Middle frontal gyrus (tissue), 1 donor: ENCODE results near the gene NR2E1.

Experiments used
- DNase-seq: peaks from one replicate; pipeline ENCODE4 v3.0.0-alpha.2; 2015; ENCODE audit warnings: low spot score; ENCODE audit errors: extremely low spot score

NR2E1 gene

DNA sequence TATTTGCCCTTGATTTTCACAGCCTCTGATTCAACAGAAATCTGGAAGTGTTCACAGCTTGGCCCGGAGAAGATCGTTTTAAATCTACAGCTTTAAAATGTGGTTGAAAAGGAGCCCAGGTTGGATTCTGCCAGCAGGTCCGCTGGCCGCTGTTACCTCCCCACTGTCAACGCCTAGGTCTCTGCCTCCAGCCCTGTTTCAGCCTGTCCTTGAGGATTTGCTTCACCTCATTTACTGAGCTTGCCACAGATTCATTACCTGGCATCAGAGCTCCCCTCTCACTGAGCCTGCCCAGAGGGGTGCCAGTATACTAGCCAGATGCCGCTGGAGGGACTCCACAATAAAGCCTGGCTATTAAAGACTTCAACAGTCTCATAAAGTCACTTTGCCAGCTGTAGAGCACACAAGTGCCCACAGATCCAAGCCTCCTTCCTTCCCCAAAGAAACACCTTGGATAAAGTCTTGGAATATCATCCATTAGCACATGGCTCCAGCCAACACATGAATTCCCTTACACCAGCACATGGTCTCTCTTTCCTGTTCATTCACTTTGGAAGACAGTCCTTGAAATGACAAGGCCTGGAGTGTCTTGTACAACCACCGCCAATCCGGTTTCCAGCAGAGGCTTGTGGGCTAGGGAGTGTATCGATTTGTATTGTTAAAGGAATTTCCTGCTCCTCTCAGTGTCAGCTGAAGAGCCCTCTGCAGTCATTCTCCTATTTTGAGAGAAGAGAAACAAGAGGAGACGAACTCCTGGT is 9.5 kb upstream of the NR2E1 start:
- no peak for DNase-seq

DNA sequence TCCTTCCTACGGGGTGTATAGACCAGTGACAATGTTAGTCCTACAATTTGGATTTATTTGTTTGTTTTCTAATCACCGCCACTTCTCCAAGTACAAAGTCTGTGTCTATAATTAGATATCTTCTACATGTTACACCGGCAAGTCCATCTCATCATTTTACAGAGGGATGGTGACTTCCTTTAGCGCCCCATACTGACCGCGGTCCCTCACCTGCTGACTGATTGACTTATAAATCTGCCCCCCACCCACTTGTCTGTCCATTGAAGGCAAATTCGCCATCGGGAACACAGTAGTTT is 8.9 kb upstream of the NR2E1 start:
- DNase-seq, result no peak

DNA sequence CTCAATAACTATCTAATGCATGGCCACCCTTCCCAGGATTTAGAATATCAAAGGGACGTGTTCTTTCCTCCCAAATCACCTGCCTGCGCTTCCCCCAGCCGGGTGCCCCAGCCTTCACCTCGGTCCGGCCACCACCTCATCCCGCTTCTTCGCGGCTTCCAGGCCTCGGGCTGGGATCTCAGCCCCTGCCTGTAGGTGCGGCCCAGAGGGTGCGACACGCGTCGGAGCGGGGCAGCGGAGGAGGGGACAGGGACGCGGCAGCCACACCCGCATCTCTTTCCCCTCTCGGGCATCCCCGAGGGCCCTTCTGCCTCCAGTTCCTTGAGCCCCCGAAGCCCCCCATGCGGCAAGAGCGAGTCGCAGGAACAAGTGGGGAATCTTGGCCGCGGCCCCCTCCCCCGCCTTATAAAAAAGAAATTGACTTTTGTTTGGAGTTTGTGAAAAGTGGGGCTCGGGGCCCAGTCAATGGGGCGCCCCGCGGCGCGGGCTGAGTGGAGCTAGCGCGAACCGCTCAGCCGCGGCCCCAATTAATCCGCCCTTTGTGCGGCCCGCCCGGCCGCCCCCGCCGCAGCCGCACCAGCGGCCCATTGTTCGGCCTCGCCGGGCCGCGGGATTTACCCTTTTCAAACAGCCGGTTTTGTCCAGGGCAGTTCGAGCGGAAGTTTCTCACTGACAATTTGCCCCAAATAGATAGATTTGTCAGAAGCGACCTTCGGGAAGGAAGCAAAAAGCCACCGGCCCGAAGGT is 8.4 kb upstream of the NR2E1 start:
- DNase-seq, result no peak

DNA sequence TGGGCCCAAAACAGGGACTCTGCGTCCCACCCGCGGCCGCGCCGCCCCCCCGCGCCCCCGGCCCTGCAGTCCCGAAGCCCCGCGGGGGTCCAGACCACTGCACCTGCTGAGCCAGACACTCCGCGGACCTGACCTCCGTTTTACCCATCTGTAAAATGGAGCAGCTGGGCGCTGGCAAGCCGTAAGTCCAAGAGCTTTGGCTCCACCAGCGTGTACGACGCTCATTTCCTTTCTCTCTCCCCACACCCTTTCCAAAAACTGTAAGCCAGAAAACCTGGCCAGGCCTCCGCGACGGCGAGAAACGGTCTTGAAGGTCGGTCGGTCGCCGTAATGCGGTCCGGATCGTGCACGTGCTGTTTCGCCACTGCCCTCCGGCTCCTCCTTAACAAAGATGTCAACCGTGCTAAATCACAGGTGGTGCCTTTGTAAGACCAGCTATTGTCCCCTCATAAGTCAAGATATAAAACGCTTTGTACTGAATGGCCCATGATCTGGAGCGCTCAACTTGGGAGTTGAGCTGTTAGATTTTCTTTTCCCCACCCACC is 7.8 kb upstream of the NR2E1 start:
- no peak for DNase-seq

DNA sequence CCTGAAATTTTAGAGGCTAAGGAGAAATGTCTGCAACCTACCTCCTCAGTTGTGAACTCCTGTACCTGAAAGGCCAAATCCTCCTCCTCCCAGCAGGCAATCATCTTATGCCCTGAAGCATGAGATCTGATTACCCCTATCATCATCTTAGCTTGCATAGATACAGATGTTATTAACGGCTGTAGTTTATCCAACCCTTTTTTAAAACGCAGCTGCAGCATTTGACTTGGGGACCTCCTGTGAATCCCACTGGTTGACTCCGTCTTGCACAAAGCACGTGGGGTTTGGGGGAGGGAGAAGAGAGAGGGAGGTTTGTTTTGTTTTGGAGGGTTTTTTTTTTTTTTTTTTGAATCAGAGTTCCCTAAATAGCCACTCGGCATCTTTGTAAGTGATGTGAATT is 5.8 kb upstream of the NR2E1 start:
- no peak for DNase-seq

DNA sequence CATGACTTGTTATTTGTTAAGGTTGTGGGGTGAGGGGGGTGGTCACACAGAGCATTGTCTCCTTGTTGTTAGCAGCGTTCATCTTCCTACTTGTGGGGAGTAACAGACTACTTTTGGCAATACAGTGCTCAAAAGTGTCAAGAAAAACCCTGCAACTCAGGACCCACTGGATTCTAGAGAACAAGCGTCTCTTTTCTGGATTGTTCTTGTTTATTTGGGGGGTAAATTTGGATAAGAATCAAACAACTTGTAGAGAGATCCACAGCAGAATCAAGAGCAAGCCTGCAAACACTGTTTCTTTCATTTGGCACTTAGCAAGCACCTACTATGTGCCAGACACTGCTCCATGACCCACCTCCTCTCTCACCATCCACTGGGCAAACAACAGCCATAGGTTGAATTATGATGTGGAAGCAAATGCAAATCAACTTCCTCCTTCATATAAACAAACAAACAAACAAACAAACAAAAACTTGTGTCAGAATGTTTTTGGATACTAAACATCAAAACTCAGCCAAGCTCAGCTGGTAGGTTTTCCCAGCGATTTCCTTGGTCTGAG is 4.0 kb upstream of the NR2E1 start:
- no peak for DNase-seq

DNA sequence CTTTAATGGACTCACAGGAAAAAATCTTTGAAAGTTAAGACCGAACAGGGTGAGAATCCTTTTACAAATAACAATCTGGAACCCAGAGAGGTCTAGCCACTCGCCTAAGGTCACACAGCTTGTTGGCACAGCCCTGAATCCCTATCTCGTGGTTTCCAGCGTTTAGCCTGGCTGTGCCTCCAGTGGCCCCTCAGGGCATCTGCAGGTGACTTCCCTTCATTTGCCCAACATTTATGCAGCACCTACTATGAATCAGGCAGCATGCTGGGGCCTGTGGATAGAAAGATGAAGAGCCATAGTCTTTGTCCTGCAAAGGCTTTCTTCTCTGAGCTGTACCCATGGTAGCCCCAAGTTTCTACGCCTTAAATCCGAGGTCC is 2.6 kb upstream of the NR2E1 start:
- DNase-seq, result no peak

DNA sequence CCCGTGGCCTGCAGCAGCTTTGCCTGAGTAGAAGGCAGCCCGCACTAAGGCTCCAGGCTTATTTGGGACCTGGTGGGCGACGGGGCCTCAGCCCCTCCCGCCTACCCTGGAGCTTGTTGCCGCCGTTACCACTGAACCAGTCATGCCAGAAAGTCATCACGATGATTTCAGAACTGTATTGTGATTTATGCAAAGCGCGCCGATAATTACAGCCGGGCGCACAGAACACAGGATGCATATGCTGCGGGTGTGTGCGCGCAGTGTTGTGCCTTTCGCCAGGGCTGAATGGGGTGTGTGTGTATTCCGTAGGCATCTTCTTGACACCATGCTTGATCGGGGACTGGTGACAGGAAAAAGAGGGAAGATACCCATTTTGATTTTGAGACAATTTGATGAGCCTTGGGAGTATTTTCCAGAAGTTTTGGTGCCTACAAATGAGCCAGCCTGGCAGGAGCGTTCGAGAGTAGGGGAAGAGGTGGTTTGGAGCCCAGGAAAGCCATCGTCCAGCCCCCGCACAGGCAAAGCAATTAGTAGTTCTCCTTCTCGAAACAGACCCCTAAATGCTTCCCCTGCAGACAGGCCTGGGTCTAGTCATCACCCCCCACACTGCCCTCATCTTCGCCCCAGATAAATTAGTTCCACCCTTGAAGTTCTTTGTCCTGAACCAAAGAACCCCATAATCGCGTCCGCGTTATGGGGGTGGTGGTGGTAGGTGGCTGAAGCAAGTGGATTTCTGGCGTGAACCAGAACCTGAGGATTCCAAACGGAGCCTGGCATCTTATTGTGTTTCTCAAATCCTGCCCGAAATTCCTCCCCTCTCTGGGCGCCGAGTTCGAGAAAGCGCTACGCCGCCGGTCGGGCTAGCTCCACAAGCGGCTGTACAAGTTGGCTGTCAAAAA is 1.9 kb upstream of the NR2E1 start:
- DNase-seq, result no peak

DNA sequence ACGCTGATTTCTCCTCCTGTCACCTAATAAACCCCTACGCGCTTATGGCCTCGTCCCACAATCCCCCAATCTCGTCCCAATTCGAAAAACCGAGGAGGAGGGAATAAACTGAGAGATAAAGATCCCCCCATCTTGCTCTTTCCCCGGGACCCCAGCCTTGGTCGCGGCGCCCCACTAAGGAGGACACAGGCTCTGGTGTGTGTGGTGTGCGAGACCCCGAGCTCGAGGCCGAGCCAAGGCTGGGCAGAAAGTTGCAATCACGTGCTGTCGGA is 1.3 kb upstream of the NR2E1 start:
- no peak for DNase-seq

DNA sequence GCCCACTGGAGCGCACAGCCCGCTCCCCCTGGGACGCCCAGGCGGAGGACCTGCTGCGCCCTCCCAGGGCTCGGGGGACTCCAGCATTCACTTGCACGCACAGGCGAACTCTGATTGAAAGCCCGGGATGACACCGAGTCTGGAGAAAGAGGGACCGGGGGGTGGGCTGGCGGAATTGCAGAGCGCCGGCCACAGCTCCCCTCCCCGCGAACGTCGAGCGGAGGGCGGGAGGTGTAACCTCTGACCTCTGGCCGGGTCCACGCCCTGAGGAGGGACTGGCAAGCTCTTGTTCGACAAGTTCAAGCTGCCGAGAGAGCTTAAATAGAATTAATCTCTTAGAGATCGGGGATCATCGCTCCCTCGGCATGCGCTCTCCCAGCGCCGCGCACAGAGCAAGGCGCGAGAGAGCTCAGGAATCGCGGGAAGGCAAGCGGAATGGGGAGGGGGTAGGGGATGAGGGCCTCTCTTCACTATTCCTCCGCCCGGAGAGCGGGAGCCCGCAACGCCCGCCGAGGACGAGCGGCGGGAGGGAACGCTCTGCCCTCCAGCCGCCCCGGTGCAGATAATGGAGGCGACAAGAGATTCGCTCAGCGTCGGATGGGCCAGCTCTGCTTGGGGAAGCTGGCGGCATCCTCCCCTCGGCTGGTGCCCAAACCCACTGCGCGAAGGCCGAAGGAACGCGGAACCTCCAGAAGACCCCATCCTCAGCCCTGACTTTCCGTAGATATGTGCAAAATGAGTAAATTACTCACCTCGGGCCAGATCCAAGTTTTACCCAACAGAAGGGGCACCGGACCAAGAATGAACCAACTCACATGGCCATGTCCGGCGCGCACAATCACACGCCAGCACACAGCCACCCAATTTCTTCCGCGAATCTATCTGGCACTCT is 761 bp upstream of the NR2E1 start:
- DNase-seq, result no peak

DNA sequence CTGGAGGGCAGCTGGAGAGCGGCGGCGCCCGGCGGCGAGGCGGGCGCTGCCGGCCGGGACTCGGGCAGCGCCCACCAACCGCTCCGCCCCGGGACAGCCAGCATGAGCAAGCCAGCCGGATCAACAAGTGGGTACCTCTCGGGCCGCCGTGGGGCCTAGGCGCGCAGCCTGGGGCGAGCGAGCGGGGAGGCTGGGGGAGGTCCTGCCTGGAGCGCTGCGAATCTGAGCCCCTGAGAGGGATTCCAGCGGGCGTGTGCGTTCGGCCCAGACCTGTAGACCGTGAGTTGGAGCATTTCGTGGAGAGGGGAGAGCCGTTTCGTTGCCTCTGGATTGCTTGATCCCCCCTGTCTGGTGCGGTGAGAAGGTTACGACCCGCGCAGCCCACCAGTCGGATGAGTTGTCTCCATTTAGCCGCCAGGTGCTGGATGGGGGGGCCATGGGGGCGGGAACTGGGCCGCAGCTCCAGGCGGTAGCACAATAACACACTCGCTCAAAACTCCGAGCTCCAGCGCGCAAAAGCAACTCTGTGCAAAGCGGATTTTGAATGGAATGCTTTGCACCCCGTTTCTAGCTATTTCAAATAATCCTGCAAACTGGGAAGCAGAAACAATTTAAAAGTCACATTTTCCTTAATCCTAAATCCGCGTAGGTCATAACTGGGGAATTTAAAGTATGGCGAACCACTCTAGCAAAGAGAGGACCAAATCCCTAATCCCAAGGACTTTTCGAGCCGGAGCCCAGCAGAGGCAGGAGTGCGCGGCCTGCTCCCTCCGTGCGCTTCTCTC is 1.0 kb downstream of the NR2E1 start:
- no peak for DNase-seq

DNA sequence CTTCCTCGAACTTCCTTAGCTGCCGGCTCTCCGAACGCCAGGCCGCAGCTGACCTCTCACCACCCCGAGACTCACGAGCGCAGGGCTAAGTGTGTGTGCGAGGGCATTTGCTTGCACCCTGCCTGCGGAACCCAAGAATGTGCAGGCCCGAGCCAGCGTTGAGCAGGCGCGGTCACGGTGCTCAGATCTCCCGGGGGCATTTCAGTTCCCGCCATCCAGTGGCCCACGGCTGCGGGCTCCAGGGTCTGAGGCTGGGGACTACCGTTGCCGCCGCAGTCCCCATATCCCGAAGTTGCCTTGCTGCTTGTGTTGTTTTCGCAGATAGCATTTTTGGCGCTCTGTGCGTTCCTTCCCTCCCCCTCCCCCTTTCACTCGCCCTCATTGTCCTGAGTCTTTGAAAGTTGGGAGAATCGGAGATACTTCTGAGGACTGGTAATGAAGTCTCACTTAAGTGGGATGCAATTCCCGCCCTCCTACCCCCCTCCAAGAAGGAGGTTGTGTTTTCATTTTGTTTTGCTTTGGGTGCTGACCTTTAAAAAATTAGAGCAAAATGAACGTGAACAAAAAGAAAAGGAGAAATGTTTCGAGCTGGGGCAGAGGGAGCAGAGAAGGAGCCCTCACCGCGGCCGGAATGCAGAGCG is 1.7 kb downstream of the NR2E1 start:
- no peak for DNase-seq

DNA sequence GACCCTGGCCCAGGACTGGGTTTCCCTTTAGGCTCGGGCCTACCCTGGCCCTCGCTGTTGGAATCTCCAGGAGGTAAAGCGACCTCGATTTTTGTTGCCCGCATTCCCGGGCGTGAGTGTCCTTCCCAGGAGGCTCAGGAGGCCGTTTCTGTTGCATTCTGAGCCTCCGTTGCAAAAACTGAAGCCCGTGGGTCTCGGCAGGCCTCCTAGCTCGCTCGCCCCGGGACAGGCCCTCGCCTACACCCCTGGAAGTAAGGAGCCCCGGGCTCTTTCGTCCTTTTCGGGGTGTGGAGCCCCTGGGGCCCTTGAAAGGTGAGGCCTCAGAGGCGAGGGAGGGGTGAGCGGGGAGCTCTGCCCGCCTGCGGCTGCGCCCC is 2.3 kb downstream of the NR2E1 start:
- no peak for DNase-seq

DNA sequence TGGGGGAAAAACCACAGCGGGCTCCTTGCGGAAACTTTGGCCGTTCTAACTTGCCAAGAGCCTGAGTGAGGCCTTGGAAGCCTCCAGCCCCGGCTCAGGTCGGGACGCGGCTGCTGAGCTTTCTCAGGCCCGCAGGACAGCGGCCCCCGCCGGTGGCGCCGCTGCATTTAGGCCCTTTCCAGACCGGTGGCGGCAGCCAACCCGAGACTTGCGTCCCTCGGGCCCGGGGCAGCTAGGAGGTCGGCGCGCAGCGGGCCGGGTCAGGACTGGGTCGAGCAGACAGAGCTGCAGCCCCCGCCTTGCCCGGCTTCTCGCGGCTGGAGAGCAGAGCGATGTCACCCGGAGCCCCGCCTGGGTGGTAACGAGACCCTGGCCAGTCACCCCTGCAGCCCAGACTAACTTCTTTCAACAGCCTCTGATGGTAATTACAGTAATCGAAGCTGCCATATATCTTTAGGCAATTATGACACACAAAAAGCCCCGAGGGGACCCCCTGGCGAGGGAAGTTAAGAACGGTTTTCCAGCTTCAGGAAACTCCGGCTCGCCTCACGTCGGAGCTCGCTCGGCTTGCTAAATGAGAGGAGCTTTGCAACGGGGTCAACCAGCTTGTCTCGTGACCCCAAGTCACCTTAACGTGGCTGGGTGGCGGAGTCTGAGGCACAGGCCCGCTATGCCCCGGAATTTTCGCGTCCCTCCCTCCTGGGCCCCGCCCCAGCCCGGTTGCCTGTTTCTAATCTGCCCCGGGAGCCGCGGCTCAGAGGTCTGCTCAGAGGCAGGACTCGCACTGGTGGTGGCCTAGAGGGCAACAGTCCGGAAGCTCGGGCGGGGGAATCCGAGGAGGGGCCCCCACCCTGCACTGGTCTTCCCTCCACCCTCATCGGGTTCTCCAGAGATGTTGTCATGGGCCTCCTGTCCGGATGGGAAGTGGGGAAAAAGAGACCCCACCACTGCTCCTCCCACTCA is 3.0 kb downstream of the NR2E1 start:
- no peak for DNase-seq

DNA sequence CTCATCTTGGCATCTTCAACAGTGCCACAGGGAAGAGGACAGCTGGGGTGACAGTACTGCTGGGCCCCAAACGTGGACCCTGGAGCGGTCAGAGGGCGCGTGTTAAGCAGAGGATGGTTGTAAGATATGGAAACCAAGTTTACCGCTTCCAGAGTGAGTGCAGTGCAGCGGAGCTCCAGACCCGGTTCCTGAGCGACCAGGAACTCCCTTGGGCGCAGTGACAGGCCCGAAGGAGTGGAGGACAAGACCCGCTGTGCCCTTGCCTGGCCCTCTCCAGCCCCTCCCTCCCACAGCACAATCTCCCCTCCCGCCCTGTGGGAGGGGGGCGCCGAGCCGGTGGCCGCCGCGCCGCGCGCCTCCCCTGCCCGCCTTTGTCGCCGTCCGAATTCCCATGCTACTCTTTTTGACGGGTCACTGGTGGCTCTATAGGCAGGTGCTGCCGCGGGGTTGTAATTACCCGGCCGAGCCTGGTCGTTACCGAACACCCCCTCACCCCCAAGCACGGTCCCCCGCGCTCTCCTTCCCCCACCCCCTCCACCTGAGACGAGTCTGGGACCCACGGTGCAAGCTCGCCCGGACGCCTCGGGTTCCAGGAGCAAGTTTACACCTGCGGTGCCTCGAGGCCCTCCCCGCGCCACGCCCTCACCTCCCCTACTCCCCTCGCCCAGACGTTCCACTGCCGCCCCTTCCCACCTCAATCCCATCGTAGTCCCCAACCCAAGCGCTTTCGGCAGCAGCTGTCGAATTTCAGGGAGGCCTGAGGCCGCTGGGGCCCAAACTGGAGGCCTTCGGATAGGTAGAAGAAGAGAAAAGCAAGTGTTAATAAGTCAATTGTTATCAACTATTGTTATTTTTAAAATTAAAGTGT is 3.9 kb downstream of the NR2E1 start:
- DNase-seq, result no peak

DNA sequence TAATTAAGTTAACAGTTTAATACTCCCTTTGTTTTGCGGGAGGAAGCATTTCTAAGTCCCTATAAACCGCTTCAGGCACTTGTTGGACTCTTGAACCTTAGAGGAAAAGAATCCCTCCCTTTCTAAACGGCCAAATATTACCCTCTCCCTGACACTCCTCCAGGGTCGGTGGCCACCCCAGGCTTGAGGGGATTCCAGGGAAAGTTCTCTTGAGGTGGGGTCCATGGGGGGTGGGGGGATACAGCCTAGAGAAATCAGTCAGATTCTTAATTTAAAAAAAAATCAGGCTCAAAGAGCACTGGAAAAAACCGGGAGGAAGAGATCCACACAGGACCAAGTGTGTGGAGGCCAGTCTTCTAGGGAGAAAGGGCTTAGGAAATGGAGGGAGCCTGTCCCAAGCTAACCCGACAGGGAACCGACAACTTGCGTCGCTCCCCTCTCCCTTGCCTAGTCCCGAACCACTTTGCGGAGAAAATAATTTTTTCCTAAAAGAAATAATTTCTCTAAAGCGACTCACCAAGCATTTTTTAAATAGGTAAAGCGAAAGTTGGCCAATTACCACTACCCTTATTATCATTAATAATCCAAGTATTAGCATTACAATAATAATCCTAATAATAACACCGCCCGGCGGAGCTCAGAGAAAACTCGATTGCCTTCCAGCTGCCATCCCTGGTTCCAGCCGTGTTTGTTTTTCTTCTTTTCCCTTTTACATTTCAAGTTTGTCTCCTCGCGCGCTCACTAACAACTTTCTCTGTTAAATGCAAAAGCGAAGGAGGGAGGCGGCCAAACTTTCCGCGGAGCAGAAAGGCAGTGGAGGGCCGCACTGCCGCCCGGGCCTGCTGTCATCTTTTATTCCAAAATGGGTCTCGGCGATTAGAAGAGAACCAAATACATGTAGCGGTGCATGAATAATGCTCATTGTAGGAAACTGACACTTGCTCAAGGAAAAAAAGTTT is 4.8 kb downstream of the NR2E1 start:
- DNase-seq, result no peak
